DND-41 (cell line): ENCODE data around the gene VMO1.

Experiments
- CTCF ChIP-seq: IDR thresholded peaks from 2 replicates; pipeline ENCODE4 v1.5.1; 2012; ENCODE audit warnings: borderline replicate concordance, low read length, moderate library complexity, mild to moderate bottlenecking; ENCODE audit not compliant: poor library complexity, severe bottlenecking; ENCODE audit errors: extremely low read depth
- EZH2 ChIP-seq: IDR thresholded peaks from 3 replicates; pipeline ENCODE4 v1.6.1; 2012; ENCODE audit warnings: borderline replicate concordance, low read depth, mild to moderate bottlenecking, moderate library complexity, low read length, inconsistent platforms; ENCODE audit not compliant: severe bottlenecking

GRCh38 chr17:4780325-4780955 is 5.7 kb downstream of the VMO1 start:
- TF ChIP-seq EZH2: no peak
- no peak for TF ChIP-seq CTCF
